Measurements from ENCODE around the gene ARHGAP28. TPM values are rescaled to one million over a fixed set of nuclear protein-coding genes. Genes with fewer than 3 reads are reported as not detected.

ARHGAP28 gene
- polyA plus RNA-seq, 3 donors, result not detected

- Histone ChIP-seq H3K27me3 (ENCODE audit: control insufficient read depth in 2 of 2, insufficient read depth in 2 of 2, low read length in 2 of 2) (no peaks in the 10 kb centered on the region), H3K4me1 (ENCODE audit: control insufficient read depth in 1 of 2, insufficient read depth in 2 of 2, low read length in 2 of 2) (no peaks in the 10 kb centered on the region), H2AFZ (ENCODE audit: insufficient read depth, low read depth, low read length, poor library complexity, severe bottlenecking) (no peak overlapping the region), H3K4me2 (replicated peaks; ENCODE audit: extremely low read depth, low read length, poor library complexity, severe bottlenecking) (no peak overlapping the region), H3K36me3 (replicated peaks in 1 of 2; ENCODE audit: control insufficient read depth in 1 of 2, insufficient read depth in 2 of 2, low read length in 2 of 2) (no peaks in the 10 kb centered on the region), H3K9me3 (replicated peaks in 1 of 2; ENCODE audit: control insufficient read depth in 1 of 2, insufficient read depth in 1 of 2, low read length in 2 of 2) (peaks cover 0 to 3% of the 10 kb centered on the region in 2 donors), H4K20me1 (ENCODE audit: insufficient read depth, low read length) (no peaks in the 10 kb centered on the region), H3K79me2 (ENCODE audit: insufficient read depth, low read length) (no peaks in the 10 kb centered on the region), H3K27ac (ENCODE audit: low read depth in 1 of 2, low read length in 2 of 2) (no peak overlapping the region), H3K4me3 (replicated peaks in 1 of 3; ENCODE audit: low read depth in 2 of 3, low read length in 3 of 3) (no peak overlapping the region), H3K9ac (ENCODE audit: insufficient read depth, low read length, poor library complexity, severe bottlenecking) (no peak overlapping the region)
- intact Hi-C loops (cut with micrococcal nuclease), result no loop called here
- DNase-seq, result no peak
- Mint-ChIP-seq H3K36me3 (no peaks in the 10 kb centered on the region), H3K4me3 (no peak overlapping the region), H3K9me3 (peaks cover 0 to 14% (median 5%) of the 10 kb centered on the region in 7 donors), H3K4me1 (no peaks in the 10 kb centered on the region), H3K27me3 (ENCODE audit: low read depth in 3 of 3) (no peaks in the 10 kb centered on the region), H3K27ac (no peak overlapping the region)
- no peak for TF ChIP-seq CTCF (IDR thresholded peaks at IDR 0.05)
- WGBS (ENCODE audit: insufficient coverage), result 83% methylated on average over 1 of the region's 3 CpGs
Measured at GRCh38 chr18:6764382-6764781, 34.9 kb downstream of the ARHGAP28 start.

- 82% methylated on average over 2 of the region's 2 CpGs for WGBS (ENCODE audit: insufficient coverage)
- Mint-ChIP-seq H3K4me3 (no peak overlapping the region), H3K9me3 (peaks cover 0 to 7% (median 3%) of the 10 kb centered on the region in 7 donors), H3K36me3 (no peaks in the 10 kb centered on the region), H3K27ac (no peak overlapping the region), H3K27me3 (ENCODE audit: low read depth in 3 of 3) (peaks cover 0 to 3% (median 2%) of the 10 kb centered on the region in 3 donors), H3K4me1 (no peaks in the 10 kb centered on the region)
- Histone ChIP-seq H3K4me3 (replicated peaks in 1 of 3; ENCODE audit: low read depth in 2 of 3, low read length in 3 of 3) (no peak overlapping the region), H3K4me2 (replicated peaks; ENCODE audit: extremely low read depth, low read length, poor library complexity, severe bottlenecking) (no peak overlapping the region), H3K27ac (ENCODE audit: low read depth in 1 of 2, low read length in 2 of 2) (no peak overlapping the region), H2AFZ (ENCODE audit: insufficient read depth, low read depth, low read length, poor library complexity, severe bottlenecking) (no peak overlapping the region), H3K27me3 (ENCODE audit: control insufficient read depth in 2 of 2, insufficient read depth in 2 of 2, low read length in 2 of 2) (no peaks in the 10 kb centered on the region), H3K4me1 (ENCODE audit: control insufficient read depth in 1 of 2, insufficient read depth in 2 of 2, low read length in 2 of 2) (no peaks in the 10 kb centered on the region), H3K9ac (ENCODE audit: insufficient read depth, low read length, poor library complexity, severe bottlenecking) (no peak overlapping the region), H4K20me1 (ENCODE audit: insufficient read depth, low read length) (no peaks in the 10 kb centered on the region), H3K9me3 (replicated peaks in 1 of 2; ENCODE audit: control insufficient read depth in 1 of 2, insufficient read depth in 1 of 2, low read length in 2 of 2) (no peaks in the 10 kb centered on the region), H3K36me3 (replicated peaks in 1 of 2; ENCODE audit: control insufficient read depth in 1 of 2, insufficient read depth in 2 of 2, low read length in 2 of 2) (no peaks in the 10 kb centered on the region), H3K79me2 (ENCODE audit: insufficient read depth, low read length) (no peaks in the 10 kb centered on the region)
- TF ChIP-seq CTCF (IDR thresholded peaks at IDR 0.05), result no peak
- intact Hi-C loops (cut with micrococcal nuclease), result no loop called here
- no peak for DNase-seq
Measured at GRCh38 chr18:6773777-6774176, 44.3 kb downstream of the ARHGAP28 start.
